Muscle of leg (tissue), 11 donors: ENCODE results near the gene SOX10. TPM values are rescaled to one million over a fixed set of nuclear protein-coding genes. Genes with fewer than 3 reads are reported as not detected.
"Not testable (repeated sequence)": the region's sequence is repeated elsewhere in the genome, so short reads cannot be mapped to it uniquely, and the experiment has no call there.

Source experiments
- DNase-seq: peaks from one replicate; pipeline ENCODE4 v3.0.0; 2013
- H3K27ac ChIP-seq: one replicate; pipeline ENCODE4 v1.5.1; 2013; ENCODE audit warnings: mild to moderate bottlenecking, low read length, control low read depth
- H3K27me3 ChIP-seq: one replicate; pipeline ENCODE4 v1.6.1; 2013; ENCODE audit warnings: low read length; ENCODE audit not compliant: control insufficient read depth, insufficient read depth
- H3K36me3 ChIP-seq: one replicate; pipeline ENCODE4 v1.6.1; 2013; ENCODE audit warnings: low read length; ENCODE audit not compliant: control insufficient read depth, insufficient read depth
- H3K4me1 ChIP-seq: one replicate; pipeline ENCODE4 v1.6.1; 2013; ENCODE audit warnings: low read length; ENCODE audit not compliant: control insufficient read depth, insufficient read depth
- H3K4me3 ChIP-seq: one replicate; pipeline ENCODE4 v1.5.1; 2013; ENCODE audit warnings: low read length, control low read depth
- H3K9me3 ChIP-seq: replicated peaks from 2 replicates; pipeline ENCODE4 v1.6.1; 2013; ENCODE audit warnings: low read depth, low read length; ENCODE audit not compliant: control insufficient read depth
- WGBS: methylation state at CpG from one replicate; pipeline ENCODE4 v1.1.5; 2013; ENCODE audit warnings: missing lambda C conversion rate; ENCODE audit not compliant: insufficient coverage; 5-methylcytosine and 5-hydroxymethylcytosine counted together
- polyA plus RNA-seq, 8 donors: library from polyadenylated mRNA; unstranded; fragments of 120-200 nt; gene quantifications; one replicate each; pipeline versions ENCODE4 v1.2.1 to v1.2.3, GENCODE V29; 2013; ENCODE audit warnings: inconsistent platforms in 1 of 8, low replicate concordance in 1 of 8; ENCODE audit not compliant: insufficient read length in 8 of 8, insufficient read depth in 1 of 8
- total RNA-seq: library from RNA; stranded (reverse); fragments of 120-200 nt; gene quantifications from one replicate; pipeline ENCODE4 v1.2.4, GENCODE V29; 2013

Gene SOX10
- total and polyA plus RNA-seq, 9 donors, result 2.2 to 19.8 (median 8.1) TPM

- Histone ChIP-seq H3K4me1 (peaks cover 2% of the 10 kb centered on the region), H3K36me3 (peaks cover 64% of the 10 kb centered on the region), H3K9me3 (no peaks in the 10 kb centered on the region), H3K27ac (no peak overlapping the region), H3K27me3 (no peaks in the 10 kb centered on the region), H3K4me3 (no peak overlapping the region)
- no peak for DNase-seq
- 79% methylated on average over 6 of the region's 9 CpGs for WGBS
Observed at GRCh38 chr22:37965940-37966664, 18.3 kb downstream of the SOX10 start.

GRCh38 chr22:37961062-37961461 lies 23.3 kb downstream of the SOX10 start:
- H3K9me3 ChIP-seq, result no peaks in the 10 kb centered on the region
- peaks cover under 1% of the 10 kb centered on the region for H3K4me1 ChIP-seq
- H3K27me3 ChIP-seq, result no peaks in the 10 kb centered on the region
- no peak for DNase-seq
- H3K4me3 ChIP-seq, result no peak overlapping the region
- 100% methylated on average over 1 of the region's 4 CpGs for WGBS
- H3K27ac ChIP-seq, result no peak overlapping the region
- H3K36me3 ChIP-seq, result peaks cover 70% of the 10 kb centered on the region

GRCh38 chr22:37959231-37959825 lies 25.0 kb downstream of the SOX10 start:
- H3K27me3 ChIP-seq, result no peaks in the 10 kb centered on the region
- no peak for DNase-seq
- peaks cover 65% of the 10 kb centered on the region for H3K36me3 ChIP-seq
- no peaks in the 10 kb centered on the region for H3K9me3 ChIP-seq
- H3K4me1 ChIP-seq, result peaks cover 6% of the 10 kb centered on the region
- H3K27ac ChIP-seq, result no peak overlapping the region
- no peak overlapping the region for H3K4me3 ChIP-seq
- WGBS, result 98% methylated on average over 14 of the region's 18 CpGs

- Histone ChIP-seq H3K4me3 (no peak overlapping the region), H3K4me1 (peaks cover 19% of the 10 kb centered on the region), H3K9me3 (no peaks in the 10 kb centered on the region), H3K27ac (no peak overlapping the region), H3K36me3 (peaks cover 51% of the 10 kb centered on the region), H3K27me3 (peaks cover 4% of the 10 kb centered on the region)
- 94% methylated on average over 2 of the region's 4 CpGs for WGBS
- no peak for DNase-seq
Observed at GRCh38 chr22:37957232-37957631, 27.1 kb downstream of the SOX10 start.

- DNase-seq, H3K27me3 ChIP-seq, H3K4me3 ChIP-seq, H3K9me3 ChIP-seq, H3K27ac ChIP-seq: not testable (repeated sequence)
- H3K36me3 ChIP-seq, result peaks cover 38% of the 10 kb centered on the region
- 100% methylated on average over 3 of the region's 15 CpGs for WGBS
- peaks cover 19% of the 10 kb centered on the region for H3K4me1 ChIP-seq
Observed at GRCh38 chr22:37955825-37956397, 28.4 kb downstream of the SOX10 start.

GRCh38 chr22:37954686-37955085 lies 29.7 kb downstream of the SOX10 start:
- H3K9me3 ChIP-seq, result no peaks in the 10 kb centered on the region
- no peak for DNase-seq
- peaks cover 4% of the 10 kb centered on the region for H3K27me3 ChIP-seq
- H3K4me1 ChIP-seq, result peaks cover 19% of the 10 kb centered on the region
- H3K36me3 ChIP-seq, result peaks cover 28% of the 10 kb centered on the region
- WGBS, result 71% methylated on average over 4 of the region's 4 CpGs
- H3K27ac ChIP-seq, result no peak overlapping the region
- H3K4me3 ChIP-seq, result no peak overlapping the region

- peak within 1 kb of the TSS; percentile 20 for H3K27ac ChIP-seq
- DNase-seq, result peak; percentile 98
- peaks cover 19% of the 10 kb centered on the region for H3K4me1 ChIP-seq
- peak within 1 kb of the TSS; percentile 98 for H3K4me3 ChIP-seq
- no peaks in the 10 kb centered on the region for H3K9me3 ChIP-seq
- peaks cover 18% of the 10 kb centered on the region for H3K36me3 ChIP-seq
- H3K27me3 ChIP-seq, result peaks cover 4% of the 10 kb centered on the region
- WGBS, result under 1% methylated on average over 50 of the region's 52 CpGs
Observed at GRCh38 chr22:37953437-37954179, 30.7 kb downstream of the SOX10 start, which contains the start of the genes C22orf23 and POLR2F. C22orf23 (minus strand) TSS chr22:37953601; CDS start chr22:37953149, 452 bp downstream. POLR2F (plus strand) TSS chr22:37953699; CDS start chr22:37953788, 89 bp downstream.

GRCh38 chr22:37953062-37953436 lies 31.3 kb downstream of the SOX10 start:
- H3K4me1 ChIP-seq, result peaks cover 19% of the 10 kb centered on the region
- peak overlapping the region; percentile 98 for H3K4me3 ChIP-seq
- H3K9me3 ChIP-seq, result no peaks in the 10 kb centered on the region
- peaks cover 15% of the 10 kb centered on the region for H3K36me3 ChIP-seq
- peak overlapping the region; percentile 20 for H3K27ac ChIP-seq
- peaks cover 4% of the 10 kb centered on the region for H3K27me3 ChIP-seq
- no peak for DNase-seq
- 2% methylated on average over 6 of the region's 13 CpGs for WGBS

- H3K27ac ChIP-seq, DNase-seq, H3K9me3 ChIP-seq, H3K27me3 ChIP-seq: not testable (repeated sequence)
- 17% methylated on average over 7 of the region's 20 CpGs for WGBS
- H3K4me1 ChIP-seq, result peaks cover 19% of the 10 kb centered on the region
- H3K4me3 ChIP-seq, result peak overlapping the region; percentile 98
- peaks cover 12% of the 10 kb centered on the region for H3K36me3 ChIP-seq
Observed at GRCh38 chr22:37952629-37953028, 31.7 kb downstream of the SOX10 start.

- Histone ChIP-seq H3K4me3 (no peak overlapping the region), H3K9me3 (no peaks in the 10 kb centered on the region), H3K27ac (no peak overlapping the region), H3K27me3 (peaks cover 4% of the 10 kb centered on the region), H3K36me3 (no peaks in the 10 kb centered on the region), H3K4me1 (peaks cover 19% of the 10 kb centered on the region)
- WGBS, result 43% methylated on average over 4 of the region's 8 CpGs
- DNase-seq, result no peak
Observed at GRCh38 chr22:37951305-37951704, 33.0 kb downstream of the SOX10 start.
